Measurements from ENCODE around the gene CHCHD3.
"Not testable (repeated sequence)": the region's sequence is repeated elsewhere in the genome, so short reads cannot be mapped to it uniquely, and the experiment has no call there.

CHCHD3 gene

GRCh38 chr7:132915647-132916046, 166.2 kb downstream of the CHCHD3 start:
- DNase-seq (ENCODE audit: extremely low read depth, low read depth) = no peak
- H3K4me3 ChIP-seq (replicated peaks; ENCODE audit: low read depth, low read length) = no peak overlapping the region
- TF ChIP-seq, protein P1, sequence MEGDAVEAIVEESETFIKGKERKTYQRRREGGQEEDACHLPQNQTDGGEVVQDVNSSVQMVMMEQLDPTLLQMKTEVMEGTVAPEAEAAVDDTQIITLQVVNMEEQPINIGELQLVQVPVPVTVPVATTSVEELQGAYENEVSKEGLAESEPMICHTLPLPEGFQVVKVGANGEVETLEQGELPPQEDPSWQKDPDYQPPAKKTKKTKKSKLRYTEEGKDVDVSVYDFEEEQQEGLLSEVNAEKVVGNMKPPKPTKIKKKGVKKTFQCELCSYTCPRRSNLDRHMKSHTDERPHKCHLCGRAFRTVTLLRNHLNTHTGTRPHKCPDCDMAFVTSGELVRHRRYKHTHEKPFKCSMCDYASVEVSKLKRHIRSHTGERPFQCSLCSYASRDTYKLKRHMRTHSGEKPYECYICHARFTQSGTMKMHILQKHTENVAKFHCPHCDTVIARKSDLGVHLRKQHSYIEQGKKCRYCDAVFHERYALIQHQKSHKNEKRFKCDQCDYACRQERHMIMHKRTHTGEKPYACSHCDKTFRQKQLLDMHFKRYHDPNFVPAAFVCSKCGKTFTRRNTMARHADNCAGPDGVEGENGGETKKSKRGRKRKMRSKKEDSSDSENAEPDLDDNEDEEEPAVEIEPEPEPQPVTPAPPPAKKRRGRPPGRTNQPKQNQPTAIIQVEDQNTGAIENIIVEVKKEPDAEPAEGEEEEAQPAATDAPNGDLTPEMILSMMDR (IDR thresholded peaks at IDR 0.05; ENCODE audit: low read depth, low read length, missing control alignments) = no peak

- no peak for DNase-seq (ENCODE audit: extremely low read depth, low read depth)
- TF ChIP-seq, protein P1 (IDR thresholded peaks at IDR 0.05; ENCODE audit: low read depth, low read length, missing control alignments) = no peak
- no peak overlapping the region for H3K4me3 ChIP-seq (replicated peaks; ENCODE audit: low read depth, low read length)
These were observed 171.2 kb downstream of the CHCHD3 start for GRCh38 chr7:132910657-132911056.

DNA sequence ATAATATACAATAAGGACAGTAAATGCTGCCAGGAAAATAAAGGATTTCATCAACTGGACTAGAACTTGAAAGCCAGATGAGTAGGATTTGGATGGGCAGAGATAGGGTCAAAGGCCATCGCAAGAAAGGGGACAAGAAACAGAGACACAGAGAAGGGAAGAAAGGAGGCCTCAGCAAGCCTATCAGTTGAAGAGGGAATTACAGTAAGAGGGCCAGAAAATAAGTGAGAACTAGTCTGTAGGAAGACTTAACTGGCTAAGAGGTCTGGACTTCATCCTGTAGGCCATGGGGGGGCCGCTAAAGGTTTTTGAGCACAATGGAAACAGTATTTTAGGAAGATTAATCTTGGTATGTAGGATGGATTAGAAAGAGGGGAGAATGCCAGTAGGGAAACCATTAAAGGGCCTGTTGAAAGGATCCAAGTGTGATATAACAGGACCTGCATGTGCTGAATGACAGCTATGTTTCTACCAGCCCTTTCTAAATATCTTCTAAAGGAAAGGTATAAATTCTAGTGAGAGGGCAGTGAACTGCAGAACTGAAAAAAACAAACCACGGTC, 174.4 kb downstream of the CHCHD3 start:
- TF ChIP-seq, protein P1 (IDR thresholded peaks at IDR 0.05; ENCODE audit: low read depth, low read length, missing control alignments) = no peak
- no peak overlapping the region for H3K4me3 ChIP-seq (replicated peaks; ENCODE audit: low read depth, low read length)
- DNase-seq (ENCODE audit: extremely low read depth, low read depth) = no peak

DNA sequence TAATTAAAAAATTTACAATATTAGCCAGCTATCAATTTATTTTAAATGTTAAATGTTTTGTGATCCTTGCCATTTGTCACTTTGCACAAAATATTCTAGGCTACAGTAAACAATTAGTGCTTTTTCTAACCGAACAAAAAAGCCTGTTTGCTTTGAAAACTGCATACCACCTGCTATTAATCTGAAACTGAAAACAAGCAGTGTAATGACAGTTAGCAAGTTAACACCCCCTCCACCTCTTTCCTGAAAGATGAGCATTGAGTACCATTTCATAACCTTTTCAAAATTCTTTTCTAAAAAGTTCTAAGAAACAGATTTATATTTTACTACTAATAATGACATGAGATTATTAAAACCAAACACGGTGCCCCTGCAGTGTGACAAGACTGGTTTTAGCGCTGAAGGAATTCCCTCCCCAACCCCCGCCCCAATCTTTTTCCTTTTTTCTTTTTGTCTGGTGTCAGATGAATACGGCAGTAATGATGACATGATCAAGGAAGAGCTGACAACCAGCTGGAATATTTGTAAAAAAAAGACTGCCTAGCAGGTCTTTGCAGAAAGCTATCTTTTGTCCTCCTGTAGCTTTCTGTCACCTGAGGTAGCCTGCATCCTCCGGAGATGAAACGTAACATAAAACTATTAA, 175.6 kb downstream of the CHCHD3 start:
- TF ChIP-seq, protein P1 (IDR thresholded peaks at IDR 0.05; ENCODE audit: low read depth, low read length, missing control alignments) = no peak
- DNase-seq (ENCODE audit: extremely low read depth, low read depth) = no peak

GRCh38 chr7:132905136-132905535, 176.8 kb downstream of the CHCHD3 start:
- H3K4me3 ChIP-seq (replicated peaks; ENCODE audit: low read depth, low read length); DNase-seq (ENCODE audit: extremely low read depth, low read depth): not testable (repeated sequence)

More for the DNA sequence above, 175.6 kb downstream of the CHCHD3 start:
- no peak overlapping the region for H3K4me3 ChIP-seq (replicated peaks; ENCODE audit: low read depth, low read length)

- no peak for DNase-seq (ENCODE audit: extremely low read depth, low read depth)
- TF ChIP-seq, protein P1 (IDR thresholded peaks at IDR 0.05; ENCODE audit: low read depth, low read length, missing control alignments) = no peak
- no peak overlapping the region for H3K4me3 ChIP-seq (replicated peaks; ENCODE audit: low read depth, low read length)
These were observed 177.7 kb downstream of the CHCHD3 start for GRCh38 chr7:132904209-132904608.

GRCh38 chr7:132902294-132902693, 179.6 kb downstream of the CHCHD3 start:
- H3K4me3 ChIP-seq (replicated peaks; ENCODE audit: low read depth, low read length); DNase-seq (ENCODE audit: extremely low read depth, low read depth): not testable (repeated sequence)

DNA sequence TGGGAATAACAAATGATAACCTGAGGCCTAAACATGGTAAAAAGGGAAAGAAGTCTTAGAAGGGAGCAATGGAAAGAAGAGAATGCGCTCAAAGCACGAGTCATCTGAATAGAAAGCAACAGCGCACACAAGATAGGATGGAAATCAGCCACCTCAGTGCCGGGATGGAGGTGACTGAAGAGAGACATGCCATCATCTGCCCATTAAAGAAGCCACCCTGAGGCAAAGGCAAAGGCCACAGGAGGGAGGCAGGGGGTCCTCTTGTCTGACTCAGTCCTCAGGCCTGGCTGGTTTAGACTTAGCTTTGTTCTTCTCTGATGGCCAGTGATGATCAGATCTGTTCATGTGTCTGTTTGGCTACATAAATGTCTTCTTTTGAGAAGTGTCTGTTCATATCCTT, 180.6 kb downstream of the CHCHD3 start:
- no peak overlapping the region for H3K4me3 ChIP-seq (replicated peaks; ENCODE audit: low read depth, low read length)
- DNase-seq (ENCODE audit: extremely low read depth, low read depth) = no peak
- TF ChIP-seq, protein P1 (IDR thresholded peaks at IDR 0.05; ENCODE audit: low read depth, low read length, missing control alignments) = no peak
